Endothelial cell of umbilical vein (primary cell): ENCODE results near the gene OGT. TPM values are rescaled to one million over a fixed set of nuclear protein-coding genes. Genes with fewer than 3 reads are reported as not detected.
"Not testable (repeated sequence)": the region's sequence is repeated elsewhere in the genome, so short reads cannot be mapped to it uniquely, and the experiment has no call there.

ENCODE experiments used
- BruUV-seq: library from RNA; stranded (reverse); fragments of 400-500 nt; replicated peaks from 2 replicates; lab custom pipeline; 2021; lab: Mats Ljungman, UMichigan
- CTCF ChIA-PET: fragments of 300-600, 350-600 bp; sonication (Branson Sonifier 250); formaldehyde crosslinking; loops from one replicate; lab custom pipeline; 2021; ENCODE audit warnings: antibody characterized with exemption, inconsistent platforms; lab: Charles Lee
- POLR2A ChIA-PET: fragments of 300-600, 350-600 bp; sonication (Branson Sonifier 250); formaldehyde crosslinking; loops from one replicate; lab custom pipeline; 2021; ENCODE audit warnings: antibody characterized with exemption, inconsistent platforms; lab: Charles Lee
- DNase-seq: peaks from one replicate; pipeline ENCODE4 v3.0.0-alpha.2; 2011; ENCODE audit warnings: low read depth, low spot score
- FAIRE-seq: peaks from 2 replicates; lab custom pipeline; 2011; peaks lifted over from hg19 to GRCh38; lab: Jason Lieb, UNC
- H2AFZ ChIP-seq: 2 replicates; pipeline ENCODE4 v1.6.0; 2012; ENCODE audit warnings: low read depth, low read length, control low read depth, inconsistent platforms
- H3K27ac ChIP-seq: 2 replicates; pipeline ENCODE4 v1.5.1; 2011; ENCODE audit warnings: low read depth, mild to moderate bottlenecking, control low read depth, low read length, moderate library complexity; ENCODE audit not compliant: insufficient read depth
- H3K27me3 ChIP-seq, 2 experiments: 2 replicates each; pipeline versions ENCODE4 v1.6.0 to v1.6.1; 2011; ENCODE audit warnings: low read length in 2 of 2, mixed read lengths in 1 of 2; ENCODE audit not compliant: control insufficient read depth in 2 of 2, insufficient read depth in 2 of 2
- H3K36me3 ChIP-seq, 2 experiments: 2 replicates in 1 of 2; 3 replicates in 1 of 2; pipeline ENCODE4 v1.5.1; 2011; ENCODE audit warnings: low read length in 2 of 2, mild to moderate bottlenecking in 1 of 2, moderate library complexity in 1 of 2; ENCODE audit not compliant: control insufficient read depth in 2 of 2, insufficient read depth in 2 of 2; ENCODE audit errors: extremely low read depth in 1 of 2
- H3K4me1 ChIP-seq: 3 replicates; pipeline ENCODE4 v1.5.1; 2011; ENCODE audit warnings: mild to moderate bottlenecking, low read length; ENCODE audit not compliant: control insufficient read depth, insufficient read depth; ENCODE audit errors: extremely low read depth
- H3K4me2 ChIP-seq: 2 replicates; pipeline ENCODE4 v1.6.1; 2011; ENCODE audit warnings: low read length, control low read depth, mixed read lengths; ENCODE audit not compliant: insufficient read depth
- H3K4me3 ChIP-seq, 3 experiments: fragments of 200-600 bp in 1 of 3; sonication (generic), shearing (Covaris generic) in 1 of 3; replicated peaks in 1 of 3; 2 replicates each; pipeline ENCODE4 v1.5.1; 2011 to 2016; ENCODE audit warnings: control low read depth in 3 of 3, low read length in 3 of 3, mild to moderate bottlenecking in 2 of 3, inconsistent platforms in 1 of 3, low read depth in 1 of 3, moderate library complexity in 1 of 3; ENCODE audit not compliant: insufficient read depth in 1 of 3
- H3K79me2 ChIP-seq: 2 replicates; pipeline ENCODE4 v1.6.0; 2012; ENCODE audit warnings: low read length, inconsistent platforms; ENCODE audit not compliant: control insufficient read depth, insufficient read depth
- H3K9ac ChIP-seq: replicated peaks from 2 replicates; pipeline ENCODE3; 2011; ENCODE audit warnings: low read length, control low read depth; ENCODE audit not compliant: insufficient read depth; ENCODE audit errors: extremely low read depth
- H3K9me1 ChIP-seq: replicated peaks from 3 replicates; pipeline ENCODE4 v1.6.0; 2011; ENCODE audit warnings: mild to moderate bottlenecking, low read length; ENCODE audit not compliant: control insufficient read depth, insufficient read depth; ENCODE audit errors: extremely low read depth
- H3K9me3 ChIP-seq: replicated peaks from 2 replicates; pipeline ENCODE4 v1.5.1; 2012; ENCODE audit warnings: low read length, inconsistent platforms; ENCODE audit not compliant: control insufficient read depth, insufficient read depth
- H4K20me1 ChIP-seq: replicated peaks from 2 replicates; pipeline ENCODE3; 2011; ENCODE audit warnings: mild to moderate bottlenecking, low read length; ENCODE audit not compliant: control insufficient read depth, insufficient read depth; ENCODE audit errors: extremely low read depth
- MYC ChIP-seq: IDR thresholded peaks from one replicate; pipeline ENCODE4 v1.6.1; 2011; ENCODE audit warnings: mild to moderate bottlenecking, low read depth, low read length
- dilution Hi-C: fragments of 300-500 bp; cut with MboI; formaldehyde crosslinking; loops from one replicate; pipeline ENCODE4 v1.15.0; 2019; ENCODE audit warnings: low sequenced_read_pairs; ENCODE audit not compliant: extremely low pct_ligation_motif_present
- intact Hi-C: fragments of 100-400 bp; cut with micrococcal nuclease; formaldehyde crosslinking; loops from one replicate; pipeline ENCODE4 v1.10.0; 2022
- polyA plus RNA-seq, 4 experiments: library from polyadenylated mRNA; depleted of rRNA in 3 of 4; stranded (reverse) in 3 of 4; unstranded in 1 of 4; fragments of >200 nt; gene quantifications; 2 replicates each; pipeline versions ENCODE4 v1.2.1 to v1.2.3, GENCODE V29; 2011 to 2012; ENCODE audit warnings: missing spikeins in 1 of 4
- total RNA-seq: library from RNA; stranded (reverse); gene quantifications from 2 replicates; pipeline ENCODE4 v1.2.3, GENCODE V29; 2021

OGT gene
- total and polyA plus RNA-seq, 2 donors (not counting 3 experiments of a cell fraction or from before 2014, with no cell fraction given): 129 to 141 TPM

GRCh38 chrX:71496476-71496875, 36.4 kb upstream of the OGT start:
- Histone ChIP-seq H3K4me3 (no peak overlapping the region), H3K4me2 (no peak overlapping the region), H3K9me3 (no peaks in the 10 kb centered on the region), H2AFZ (no peak overlapping the region), H3K79me2 (no peaks in the 10 kb centered on the region), H3K9me1 (no peaks in the 10 kb centered on the region), H3K27ac (no peak overlapping the region), H3K27me3 (no peaks in the 10 kb centered on the region), H4K20me1 (no peaks in the 10 kb centered on the region), H3K4me1 (peaks cover 4% of the 10 kb centered on the region), H3K9ac (no peak overlapping the region), H3K36me3 (no peaks in the 10 kb centered on the region)
- ChIA-PET POLR2A (no interaction called here), CTCF (no interaction called here)
- FAIRE-seq: no peak
- BruUV-seq: no TSS peak
- intact Hi-C loops: no loop called here
- dilution Hi-C loops: no loop called here
- no peak for TF ChIP-seq MYC
- DNase-seq: no peak

- DNase-seq, intact Hi-C loops, dilution Hi-C loops, H2AFZ ChIP-seq, H4K20me1 ChIP-seq, FAIRE-seq, H3K4me2 ChIP-seq, BruUV-seq, H3K36me3 ChIP-seq, POLR2A ChIA-PET, H3K4me1 ChIP-seq, H3K27ac ChIP-seq, CTCF ChIA-PET, H3K4me3 ChIP-seq, H3K79me2 ChIP-seq, H3K9me1 ChIP-seq, H3K27me3 ChIP-seq, H3K9ac ChIP-seq, H3K9me3 ChIP-seq: not testable (repeated sequence)
Measured at GRCh38 chrX:71502080-71502479, 30.8 kb upstream of the OGT start.
